Neural progenitor cell (in vitro differentiated cells): Measurements from ENCODE around the gene RAPGEF6. TPM values are rescaled to one million over a fixed set of nuclear protein-coding genes. Genes with fewer than 3 reads are reported as not detected.

Source experiments
- DNase-seq: peaks from one replicate; pipeline ENCODE4 v3.0.0-alpha.2; 2016; ENCODE audit warnings: low spot score
- H2AFZ ChIP-seq: fragments of 200-600 bp; sonication (generic); replicated peaks from 2 replicates; pipeline ENCODE4 v1.6.1; 2016; ENCODE audit warnings: antibody characterized with exemption
- H3F3A ChIP-seq: fragments of 200-600 bp; sonication (generic); 2 replicates; pipeline ENCODE4 v1.6.1; 2016; ENCODE audit warnings: antibody characterized with exemption, low read depth
- H3K27ac ChIP-seq: fragments of 200-600 bp; sonication (generic); 2 replicates; pipeline ENCODE4 v1.5.1; 2016; ENCODE audit warnings: mild to moderate bottlenecking
- H3K27me3 ChIP-seq: fragments of 200-600 bp; sonication (generic); 2 replicates; pipeline ENCODE4 v1.6.1; 2016; ENCODE audit warnings: mild to moderate bottlenecking, moderate library complexity
- H3K36me3 ChIP-seq: fragments of 200-600 bp; sonication (generic); 2 replicates; pipeline ENCODE4 v1.5.1; 2016
- H3K4me1 ChIP-seq: fragments of 200-600 bp; sonication (generic); 2 replicates; pipeline ENCODE4 v1.6.1; 2016; ENCODE audit warnings: mixed run types
- H3K4me2 ChIP-seq: fragments of 200-600 bp; sonication (generic); 2 replicates; pipeline ENCODE4 v1.6.1; 2016
- H3K4me3 ChIP-seq: fragments of 200-600 bp; sonication (generic); 2 replicates; pipeline ENCODE4 v1.5.1; 2016
- H3K79me2 ChIP-seq: fragments of 200-600 bp; sonication (generic); 2 replicates; pipeline ENCODE4 v1.6.1; 2016; ENCODE audit warnings: low read depth
- H3K9ac ChIP-seq: fragments of 200-600 bp; sonication (generic); 2 replicates; pipeline ENCODE4 v1.6.1; 2016
- H3K9me3 ChIP-seq: fragments of 200-600 bp; sonication (generic); 2 replicates; pipeline ENCODE4 v1.5.1; 2016; ENCODE audit warnings: low read depth
- H4K20me1 ChIP-seq: fragments of 200-600 bp; sonication (generic); 2 replicates; pipeline ENCODE4 v1.6.1; 2016; ENCODE audit warnings: low read depth
- H3K27ac Mint-ChIP-seq: 3 replicates; pipeline ENCODE4 v1.8.0; 2021; ENCODE audit warnings: mixed read lengths
- H3K27me3 Mint-ChIP-seq: 2 replicates; pipeline ENCODE4 v1.8.0; 2022; ENCODE audit warnings: low read depth, mild to moderate bottlenecking, inconsistent platforms, moderate library complexity, mixed read lengths; ENCODE audit not compliant: insufficient read depth
- H3K36me3 Mint-ChIP-seq: 3 replicates; pipeline ENCODE4 v1.8.0; 2021; ENCODE audit warnings: mixed read lengths
- H3K4me1 Mint-ChIP-seq: 3 replicates; pipeline ENCODE4 v1.8.0; 2021; ENCODE audit warnings: mixed read lengths
- H3K4me3 Mint-ChIP-seq: 3 replicates; pipeline ENCODE4 v1.8.0; 2021; ENCODE audit warnings: mild to moderate bottlenecking, moderate library complexity, mixed read lengths
- H3K9me3 Mint-ChIP-seq: 3 replicates; pipeline ENCODE4 v1.8.0; 2020; ENCODE audit warnings: mixed read lengths
- CTCF ChIP-seq: fragments of 200-600 bp; sonication (generic); IDR thresholded peaks from 2 replicates; pipeline ENCODE4 v1.5.1; 2017; ENCODE audit warnings: antibody characterized with exemption, mild to moderate bottlenecking
- EZH2 ChIP-seq: fragments of 200-600 bp; sonication (generic); IDR thresholded peaks from 2 replicates; pipeline ENCODE4 v1.6.1; 2017; ENCODE audit warnings: antibody characterized with exemption, mild to moderate bottlenecking, moderate library complexity
- EZH2phosphoT487 ChIP-seq: fragments of 200-600 bp; sonication (generic); IDR thresholded peaks from 2 replicates; pipeline ENCODE4 v1.6.1; 2017; ENCODE audit warnings: antibody characterized with exemption
- total RNA-seq: library from RNA; depleted of rRNA; stranded (reverse); fragments of >200 nt; gene quantifications from 2 replicates; pipeline ENCODE4 v1.2.3, GENCODE V29; 2015; ENCODE audit warnings: low replicate concordance

The RAPGEF6 gene
- total RNA-seq, 1 donor from 2014 or later = 18.1 TPM

- H3K4me1 ChIP-seq = no peaks in the 10 kb centered on the region
- no peaks in the 10 kb centered on the region for H3K4me1 Mint-ChIP-seq
- H3F3A ChIP-seq = no peaks in the 10 kb centered on the region
- peaks cover 17% of the 10 kb centered on the region for H3K36me3 Mint-ChIP-seq
- peaks cover 2% of the 10 kb centered on the region for H3K9me3 Mint-ChIP-seq
- no peaks in the 10 kb centered on the region for H3K36me3 ChIP-seq
- no peaks in the 10 kb centered on the region for H4K20me1 ChIP-seq
- no peak for DNase-seq
- H3K27me3 Mint-ChIP-seq = no peaks in the 10 kb centered on the region
- no peak overlapping the region for H3K4me2 ChIP-seq
- no peak overlapping the region for H3K27ac Mint-ChIP-seq
- H3K4me3 ChIP-seq = no peak overlapping the region
- no peak overlapping the region for H3K27ac ChIP-seq
- H2AFZ ChIP-seq = no peak overlapping the region
- H3K79me2 ChIP-seq = no peaks in the 10 kb centered on the region
- no peak overlapping the region for H3K4me3 Mint-ChIP-seq
- no peaks in the 10 kb centered on the region for H3K27me3 ChIP-seq
- H3K9me3 ChIP-seq = no peaks in the 10 kb centered on the region
- H3K9ac ChIP-seq = no peak overlapping the region
- TF ChIP-seq EZH2phosphoT487 (no peak), CTCF (no peak), EZH2 (no peak)
These were observed 221.1 kb downstream of the RAPGEF6 start for GRCh38 chr5:131413605-131414559.

GRCh38 chr5:131406975-131407638 is 227.9 kb downstream of the RAPGEF6 start:
- no peak overlapping the region for H3K4me2 ChIP-seq
- H3K9me3 ChIP-seq = no peaks in the 10 kb centered on the region
- Mint-ChIP-seq H3K4me1 (no peaks in the 10 kb centered on the region), H3K9me3 (peaks cover 14% of the 10 kb centered on the region), H3K4me3 (no peak overlapping the region), H3K27ac (no peak overlapping the region), H3K27me3 (peaks cover 2% of the 10 kb centered on the region), H3K36me3 (peaks cover 42% of the 10 kb centered on the region)
- H3K9ac ChIP-seq = no peak overlapping the region
- H4K20me1 ChIP-seq = no peaks in the 10 kb centered on the region
- no peaks in the 10 kb centered on the region for H3K36me3 ChIP-seq
- H3K27me3 ChIP-seq = no peaks in the 10 kb centered on the region
- no peaks in the 10 kb centered on the region for H3K4me1 ChIP-seq
- H3K27ac ChIP-seq = no peak overlapping the region
- no peaks in the 10 kb centered on the region for H3F3A ChIP-seq
- no peak overlapping the region for H3K4me3 ChIP-seq
- no peak for DNase-seq
- H3K79me2 ChIP-seq = no peaks in the 10 kb centered on the region
- TF ChIP-seq EZH2phosphoT487 (no peak), CTCF (no peak), EZH2 (no peak)
- no peak overlapping the region for H2AFZ ChIP-seq

GRCh38 chr5:131406076-131406475 is 229.0 kb downstream of the RAPGEF6 start:
- no peaks in the 10 kb centered on the region for H3K4me1 Mint-ChIP-seq
- Histone ChIP-seq H4K20me1 (no peaks in the 10 kb centered on the region), H3K4me1 (no peaks in the 10 kb centered on the region), H3K27me3 (no peaks in the 10 kb centered on the region), H3F3A (no peaks in the 10 kb centered on the region), H3K9me3 (no peaks in the 10 kb centered on the region), H3K79me2 (no peaks in the 10 kb centered on the region), H3K4me3 (no peak overlapping the region), H3K4me2 (no peak overlapping the region), H3K36me3 (no peaks in the 10 kb centered on the region), H2AFZ (no peak overlapping the region), H3K27ac (no peak overlapping the region), H3K9ac (no peak overlapping the region)
- TF ChIP-seq EZH2phosphoT487 = no peak
- TF ChIP-seq CTCF = no peak
- TF ChIP-seq EZH2 = no peak
- H3K4me3 Mint-ChIP-seq = no peak overlapping the region
- H3K27me3 Mint-ChIP-seq = peaks cover 2% of the 10 kb centered on the region
- peak overlapping the region; percentile 57 for H3K27ac Mint-ChIP-seq
- H3K9me3 Mint-ChIP-seq = peaks cover 19% of the 10 kb centered on the region
- no peak for DNase-seq
- H3K36me3 Mint-ChIP-seq = peaks cover 44% of the 10 kb centered on the region
